GM19452 (cell line): Measurements from ENCODE around the gene SOX1.

ENCODE experiments used
- ATAC-seq: cut with Tn5 transposase; IDR thresholded peaks from one replicate; pipeline ENCODE4 v1.9.1; 2021; ENCODE audit not compliant: unreplicated experiment

Gene SOX1

DNA sequence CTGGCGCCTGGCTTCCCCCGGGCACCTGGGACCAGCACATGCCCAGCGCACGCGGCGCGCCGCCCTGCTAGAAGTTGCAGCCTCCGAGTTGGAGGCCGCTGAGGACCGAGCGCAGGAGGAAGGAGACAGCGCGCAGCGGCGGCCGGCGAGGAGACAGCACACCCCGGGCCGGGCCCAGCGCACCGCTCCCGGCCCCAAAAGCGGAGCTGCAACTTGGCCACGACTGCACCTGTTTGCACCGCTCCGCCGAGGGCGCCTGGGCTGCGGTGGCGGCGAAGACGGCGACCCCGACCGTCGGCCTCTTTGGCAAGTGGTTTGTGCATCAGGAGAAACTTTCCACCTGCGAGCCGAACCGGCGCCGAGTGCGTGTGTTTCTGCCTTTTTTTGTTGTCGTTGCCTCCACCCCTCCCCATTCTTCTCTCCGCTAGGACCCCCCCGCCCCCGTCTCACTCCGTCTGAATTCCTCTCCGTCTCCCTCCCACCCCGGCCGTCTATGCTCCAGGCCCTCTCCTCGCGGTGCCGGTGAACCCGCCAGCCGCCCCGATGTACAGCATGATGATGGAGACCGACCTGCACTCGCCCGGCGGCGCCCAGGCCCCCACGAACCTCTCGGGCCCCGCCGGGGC is at the start of gene SOX1:
SOX1 (plus strand) TSS at position 34 of the 626 bp plus-strand sequence; CDS start at position 544, 510 bp downstream.
- no peak for ATAC-seq

DNA sequence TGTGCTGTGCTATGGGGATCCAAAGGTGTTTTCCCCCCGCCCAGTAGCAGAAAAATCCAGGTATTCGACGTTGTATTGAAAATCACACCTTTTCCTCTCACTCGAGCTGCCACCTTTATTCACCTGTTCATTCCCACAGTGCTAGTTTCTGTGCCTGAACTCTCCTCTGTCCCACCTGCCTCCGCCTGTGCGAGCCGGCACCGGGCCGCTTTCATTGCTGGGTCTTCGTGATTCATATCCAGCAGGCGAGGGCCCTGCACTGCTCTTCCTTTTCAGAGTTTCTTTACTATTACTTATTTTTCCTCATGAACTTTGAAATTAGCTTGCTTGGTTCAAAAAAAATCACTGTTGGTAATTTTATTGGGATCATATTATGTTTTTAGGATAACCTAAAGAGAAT is 42.4 kb upstream of the SOX1 start:
- ATAC-seq, result no peak

DNA sequence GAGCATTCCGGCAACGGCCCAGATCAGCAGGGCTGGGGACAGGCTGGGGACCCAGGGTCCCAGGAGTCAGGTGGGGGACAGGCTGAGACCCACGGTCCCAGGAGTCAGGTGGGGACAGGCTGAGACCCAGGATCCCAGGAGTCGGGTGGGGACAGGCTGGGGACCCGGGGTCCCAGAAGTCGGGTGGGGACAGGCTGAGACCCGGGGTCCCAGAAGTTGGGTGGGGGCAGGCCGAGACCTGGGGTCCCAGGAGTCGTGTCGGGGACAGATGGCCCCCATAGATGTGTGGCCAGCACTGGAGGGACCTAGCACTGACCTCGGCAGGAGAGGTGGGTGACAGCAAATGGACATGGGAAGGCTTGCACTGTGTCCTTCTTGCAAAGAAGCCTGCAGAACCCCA is 39.7 kb upstream of the SOX1 start:
- no peak for ATAC-seq

DNA sequence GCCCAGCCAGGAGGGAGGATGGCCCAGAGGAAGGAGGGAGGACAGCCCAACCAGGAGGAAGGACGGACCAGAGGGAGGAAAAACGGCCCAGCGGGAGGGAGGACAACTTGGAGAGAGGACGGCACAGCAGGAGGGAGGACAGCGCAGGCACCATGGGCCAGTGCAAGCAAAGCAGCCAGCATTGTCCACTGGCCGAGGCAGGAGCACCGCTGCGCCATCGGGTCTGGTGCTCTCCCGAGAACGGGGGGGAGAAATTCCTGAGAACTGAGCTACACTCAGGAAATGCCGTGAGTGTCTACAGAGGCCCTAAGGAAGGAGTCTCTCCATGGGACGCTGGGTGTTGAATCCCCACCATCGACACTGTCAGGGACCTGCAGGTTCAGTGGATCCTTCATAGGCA is 38.5 kb upstream of the SOX1 start:
- no peak for ATAC-seq

DNA sequence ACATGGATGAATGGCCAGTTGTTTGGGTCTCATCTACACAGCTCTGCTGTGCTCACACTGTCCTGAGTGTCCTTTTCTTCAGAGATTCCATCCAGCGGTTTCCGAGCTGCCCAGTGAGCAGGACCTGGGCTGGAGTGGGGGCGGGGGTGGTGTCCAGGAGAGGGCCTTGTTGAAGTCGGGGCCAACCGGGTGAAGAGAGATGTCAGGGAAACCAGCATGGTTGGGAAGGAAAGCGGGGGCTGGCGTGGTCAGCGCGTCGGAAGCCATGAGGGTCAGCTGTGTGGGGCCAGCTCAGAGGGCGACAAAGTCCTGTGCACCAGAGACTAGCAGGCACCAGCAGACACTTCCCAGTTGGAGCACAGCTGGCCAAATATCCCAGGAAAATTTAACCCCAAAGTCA is 37.8 kb upstream of the SOX1 start:
- ATAC-seq, result no peak

DNA sequence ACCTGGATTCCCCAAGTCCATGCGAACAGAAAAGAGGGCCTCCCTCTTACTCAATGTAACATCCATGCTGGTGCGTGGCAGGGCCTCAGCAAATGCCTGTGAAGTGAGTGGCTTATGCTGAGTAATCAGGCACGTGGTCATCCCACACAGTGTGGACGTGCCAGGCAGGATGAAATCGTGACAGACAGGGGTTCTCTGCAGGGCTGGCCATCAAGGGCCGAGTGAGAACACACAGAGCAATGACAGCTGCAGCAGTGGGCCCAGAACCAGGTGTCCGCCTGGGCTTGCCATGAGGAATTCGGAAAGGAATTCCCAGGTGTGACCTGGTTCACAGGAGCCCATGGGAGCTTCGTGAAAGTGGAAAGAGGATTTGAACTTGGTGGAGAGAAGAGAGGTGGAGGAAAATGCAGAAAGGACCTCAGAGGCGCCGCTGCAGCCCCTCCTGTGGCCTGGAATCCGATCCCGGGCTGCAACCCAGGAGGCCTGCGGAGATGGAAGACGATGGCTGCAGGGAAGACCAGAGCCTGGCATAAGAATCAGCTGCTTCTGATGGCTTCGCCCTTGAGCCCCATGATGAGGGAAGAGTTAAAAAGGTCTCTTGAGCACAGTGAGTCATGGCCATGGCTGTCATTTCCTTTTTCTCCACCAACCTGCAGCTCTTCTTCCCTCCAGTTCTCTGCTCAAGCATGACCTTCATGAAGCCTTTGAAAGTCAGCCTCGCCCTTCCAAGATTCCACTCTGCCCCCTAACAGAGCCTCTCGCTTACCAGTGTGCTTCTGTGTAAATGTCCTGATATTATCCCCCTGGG is 34.6 kb upstream of the SOX1 start:
- ATAC-seq, result no peak

DNA sequence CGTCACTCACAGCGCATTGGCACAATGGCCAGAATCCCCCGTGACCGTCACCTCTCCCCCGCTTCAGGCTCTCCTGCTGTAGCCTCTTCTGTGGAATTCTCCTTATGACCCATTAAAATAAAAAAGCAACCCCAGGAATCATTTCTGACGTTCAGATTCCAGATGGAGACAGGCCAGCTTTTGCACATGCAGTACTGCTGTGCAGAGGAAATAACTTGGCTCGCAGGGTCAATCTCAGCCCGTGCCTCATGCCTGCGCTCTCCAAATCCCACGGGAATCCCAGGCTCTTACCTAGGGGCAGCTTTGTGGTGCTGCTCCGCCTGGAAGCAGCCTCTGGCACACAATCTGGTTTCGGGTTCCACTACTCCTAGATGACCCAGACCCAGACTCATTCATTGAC is 32.7 kb upstream of the SOX1 start:
- ATAC-seq, result no peak

DNA sequence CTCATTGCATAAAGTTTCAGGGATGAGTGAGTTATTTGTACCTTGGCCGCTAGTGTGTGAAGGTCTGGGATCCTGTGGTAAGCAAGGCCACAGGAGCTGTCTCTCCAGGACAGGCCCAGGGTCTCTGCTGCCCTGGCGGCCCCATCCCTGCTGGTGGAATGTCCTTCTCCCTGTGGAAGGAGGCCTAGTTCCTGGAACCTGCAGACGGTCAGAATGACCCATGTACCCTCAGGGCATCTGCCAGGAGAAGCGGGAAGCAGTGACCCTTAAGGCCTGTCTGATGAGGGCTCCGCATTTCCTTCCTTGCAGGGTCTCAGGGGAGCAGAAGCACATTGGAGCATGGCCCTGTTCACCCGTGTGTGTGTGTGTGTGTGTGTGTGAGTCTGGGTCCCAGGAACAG is 32.1 kb upstream of the SOX1 start:
- ATAC-seq, result no peak

DNA sequence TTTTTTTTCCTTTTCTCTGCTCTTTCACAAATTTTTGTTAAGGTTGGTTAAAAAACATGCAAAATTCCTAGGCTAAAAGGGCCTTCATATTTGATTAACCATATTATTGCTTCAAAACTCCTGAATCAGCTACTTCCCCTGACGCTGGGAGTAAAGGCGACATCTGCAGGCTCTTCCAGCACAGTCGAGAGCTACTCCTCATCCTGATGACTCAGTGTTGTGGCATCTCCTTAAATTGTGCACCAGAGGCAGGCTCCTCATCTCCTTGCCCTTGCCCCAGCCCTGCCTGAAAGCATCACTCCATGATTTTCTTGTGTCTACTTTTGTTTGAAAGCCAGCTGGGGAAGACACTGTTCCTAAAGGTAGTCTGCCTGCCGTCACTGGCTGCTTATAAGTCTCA is 24.5 kb upstream of the SOX1 start:
- no peak for ATAC-seq

DNA sequence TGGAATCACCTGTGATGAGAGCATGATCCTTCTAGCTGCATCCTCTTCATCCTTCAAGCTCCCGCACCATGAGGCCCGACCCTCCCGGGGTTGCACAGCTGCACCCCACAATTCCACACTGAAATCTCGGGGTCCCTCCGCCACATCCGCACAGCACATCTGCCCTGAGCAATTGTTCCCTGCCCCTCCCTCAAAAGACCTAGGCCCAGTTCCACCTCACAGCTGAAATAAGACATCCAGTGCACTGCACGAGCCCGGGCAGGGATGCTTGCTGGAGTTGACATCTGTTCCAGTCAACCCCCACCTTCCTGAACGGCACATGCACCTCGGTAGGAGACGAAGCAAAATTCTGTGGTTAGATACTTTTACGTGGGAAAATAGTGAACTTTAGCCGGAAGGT is 14.7 kb upstream of the SOX1 start:
- ATAC-seq, result no peak

DNA sequence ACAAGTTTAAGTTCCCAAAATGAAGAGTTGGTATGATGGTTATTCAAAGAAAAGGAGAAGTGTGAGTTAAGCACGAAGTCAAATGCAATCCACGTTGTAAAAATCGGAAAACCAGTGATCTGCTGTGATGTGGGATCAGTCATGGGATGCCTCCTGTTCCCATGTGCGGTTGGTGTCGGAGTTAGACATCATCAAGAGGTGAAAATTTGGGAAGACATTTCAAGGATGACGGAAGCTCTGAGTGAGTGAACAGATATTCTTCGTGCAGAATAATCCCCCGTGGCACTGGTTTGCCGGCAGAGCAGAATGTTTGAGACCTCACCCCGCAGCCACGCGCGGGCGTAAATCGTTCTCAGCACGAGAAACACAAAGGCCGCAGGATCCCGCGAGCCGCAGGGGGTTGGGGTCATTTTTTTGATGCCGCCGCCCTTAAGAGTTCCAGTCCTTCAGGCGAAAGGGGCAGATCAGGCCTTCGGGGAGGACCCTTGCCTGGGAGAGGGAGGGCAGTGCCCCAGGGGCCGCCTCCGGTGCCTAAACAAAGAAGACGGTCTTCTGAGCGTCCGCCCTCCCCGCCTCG is 13.7 kb upstream of the SOX1 start:
- ATAC-seq, result no peak

DNA sequence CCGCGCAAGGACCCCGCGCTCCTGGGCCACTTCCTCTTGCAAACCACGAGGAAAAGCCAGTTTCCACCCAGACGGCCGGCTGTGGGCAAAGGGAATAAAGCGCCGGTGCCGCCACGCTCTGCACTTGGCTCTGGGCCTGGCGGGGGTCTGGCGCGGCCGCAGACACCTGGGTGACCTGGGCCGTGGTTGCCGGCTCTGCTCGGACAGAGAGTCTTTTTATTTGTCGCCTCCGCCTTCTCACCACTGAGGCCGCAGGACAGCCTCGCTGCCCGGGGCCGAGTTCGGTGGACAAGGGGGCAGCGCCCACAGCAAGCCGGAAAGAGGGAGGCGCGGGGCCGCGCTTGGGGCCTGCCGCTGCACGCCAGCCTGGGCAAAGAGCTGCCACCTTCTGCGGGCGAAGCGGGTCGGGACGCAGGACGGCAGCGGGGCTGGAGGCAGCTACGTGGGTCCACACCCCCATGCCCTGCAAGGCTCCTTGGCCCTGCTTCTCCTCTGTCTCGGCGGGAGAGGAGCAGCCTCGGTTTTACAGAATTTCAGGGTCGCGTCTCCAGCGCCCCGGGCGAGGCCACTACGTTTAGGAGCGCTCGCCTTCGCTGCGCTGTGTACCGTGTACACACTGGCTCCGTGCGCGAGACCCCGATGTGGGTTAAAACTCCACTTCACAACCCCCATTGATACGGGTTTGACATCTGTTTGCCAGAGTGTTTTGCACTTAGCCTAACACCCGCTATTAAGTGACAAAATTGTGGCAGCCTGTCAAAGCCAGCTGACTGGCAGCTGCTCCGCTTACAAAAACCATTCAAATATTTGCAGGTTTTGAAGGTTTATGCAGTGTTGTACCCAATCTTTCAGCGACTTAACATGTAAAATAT is 13.0 kb upstream of the SOX1 start:
- ATAC-seq, result no peak

DNA sequence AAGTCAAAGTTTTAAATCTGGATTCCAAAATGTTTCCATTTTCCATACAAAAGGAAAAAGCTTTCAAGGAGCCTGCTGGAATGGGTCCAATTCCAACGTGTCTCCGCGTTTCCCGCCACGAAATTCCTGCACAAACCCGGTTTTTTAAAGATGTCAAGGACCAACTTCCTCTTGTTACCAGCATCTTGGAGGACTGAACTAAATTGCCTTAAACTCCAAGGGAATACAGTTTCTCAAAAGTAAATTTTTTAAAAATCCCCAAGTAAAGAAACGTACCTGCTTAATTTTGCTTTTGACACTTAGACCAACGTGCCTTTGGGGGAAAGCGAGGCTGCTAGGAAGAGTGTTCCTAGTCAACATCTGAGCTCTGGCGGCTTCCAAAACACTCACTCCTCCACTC is 12.3 kb upstream of the SOX1 start:
- no peak for ATAC-seq

DNA sequence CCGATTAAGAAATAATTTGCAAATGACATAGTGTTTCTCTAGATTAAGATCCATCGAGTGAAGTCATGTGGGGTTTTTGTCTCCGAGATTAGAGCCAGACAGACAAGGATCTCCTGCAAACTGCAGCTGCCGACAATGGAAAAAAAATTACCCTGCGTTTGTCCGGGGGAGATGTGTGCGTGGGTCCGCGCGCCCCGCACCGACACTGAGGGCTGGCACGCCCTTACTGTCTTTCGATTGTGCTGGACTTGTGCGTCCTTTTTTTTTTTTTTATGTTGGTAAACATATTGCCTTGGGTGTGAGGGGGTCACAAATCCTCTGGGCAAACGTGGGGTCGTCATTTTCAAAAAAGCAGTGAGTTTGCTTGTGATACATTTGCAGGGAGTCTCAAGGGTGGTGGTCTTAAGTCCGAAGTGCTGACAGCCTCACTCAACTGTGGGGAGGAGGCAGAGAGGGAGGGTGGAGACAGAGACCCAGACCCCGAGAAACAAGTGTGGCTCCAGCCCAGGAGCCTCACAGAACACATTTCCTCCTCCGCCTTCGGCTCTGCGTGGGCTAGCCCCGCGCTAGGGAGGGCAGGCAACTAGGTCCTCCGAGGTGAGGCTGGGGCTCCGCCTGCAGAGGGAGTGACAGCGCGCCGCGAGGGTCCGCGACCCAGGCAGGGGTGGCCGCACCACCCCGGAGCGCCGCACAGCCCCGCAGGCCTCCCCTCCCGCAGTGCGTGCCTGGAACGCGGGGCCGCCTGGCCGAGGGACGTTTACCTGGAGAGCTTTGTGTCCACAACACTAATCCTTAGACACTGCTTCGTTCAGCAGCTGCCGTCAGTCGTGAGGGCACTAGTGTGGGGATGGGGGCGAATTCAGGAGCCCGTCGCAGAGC is 11.7 kb upstream of the SOX1 start:
- no peak for ATAC-seq

DNA sequence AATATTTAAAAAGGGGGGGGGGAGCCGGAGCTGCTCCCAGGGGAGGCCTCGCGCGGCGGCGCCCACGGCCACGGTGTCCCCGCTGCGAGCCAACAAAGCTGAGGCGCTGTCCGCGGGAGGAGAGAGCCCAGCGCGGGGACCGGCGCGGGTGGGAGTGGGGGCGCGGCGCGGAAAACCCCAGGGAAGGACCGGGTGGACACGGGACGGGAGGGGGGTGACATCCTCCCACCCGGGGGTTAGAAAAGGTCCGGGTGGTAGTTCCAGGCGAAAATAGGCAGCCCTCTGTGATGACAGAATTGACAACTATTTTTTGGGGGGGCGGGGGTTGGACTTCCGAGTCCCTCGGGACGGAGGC is 11.1 kb upstream of the SOX1 start:
- no peak for ATAC-seq

DNA sequence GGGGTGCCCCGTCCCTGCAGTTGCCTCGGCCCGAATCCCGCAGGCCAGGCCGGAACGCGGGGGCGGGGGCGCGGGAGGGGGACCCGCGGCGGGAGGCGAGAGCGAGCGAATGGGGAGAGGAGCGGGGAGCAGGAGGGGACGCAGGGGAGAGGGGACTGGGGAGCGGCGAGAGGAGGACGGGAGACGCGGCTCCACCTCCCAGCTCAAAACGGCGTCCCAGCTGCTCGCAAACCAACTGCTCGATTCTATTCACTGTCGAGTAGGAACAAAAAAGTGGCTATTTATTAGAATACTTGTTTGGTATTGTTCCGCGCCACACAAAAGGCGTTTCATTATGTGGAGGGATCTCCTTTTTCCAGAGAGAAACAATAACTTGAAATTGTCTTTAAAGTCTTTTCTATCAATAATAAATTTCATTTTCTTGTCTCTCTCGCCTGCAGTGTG is 10.6 kb upstream of the SOX1 start:
- no peak for ATAC-seq

DNA sequence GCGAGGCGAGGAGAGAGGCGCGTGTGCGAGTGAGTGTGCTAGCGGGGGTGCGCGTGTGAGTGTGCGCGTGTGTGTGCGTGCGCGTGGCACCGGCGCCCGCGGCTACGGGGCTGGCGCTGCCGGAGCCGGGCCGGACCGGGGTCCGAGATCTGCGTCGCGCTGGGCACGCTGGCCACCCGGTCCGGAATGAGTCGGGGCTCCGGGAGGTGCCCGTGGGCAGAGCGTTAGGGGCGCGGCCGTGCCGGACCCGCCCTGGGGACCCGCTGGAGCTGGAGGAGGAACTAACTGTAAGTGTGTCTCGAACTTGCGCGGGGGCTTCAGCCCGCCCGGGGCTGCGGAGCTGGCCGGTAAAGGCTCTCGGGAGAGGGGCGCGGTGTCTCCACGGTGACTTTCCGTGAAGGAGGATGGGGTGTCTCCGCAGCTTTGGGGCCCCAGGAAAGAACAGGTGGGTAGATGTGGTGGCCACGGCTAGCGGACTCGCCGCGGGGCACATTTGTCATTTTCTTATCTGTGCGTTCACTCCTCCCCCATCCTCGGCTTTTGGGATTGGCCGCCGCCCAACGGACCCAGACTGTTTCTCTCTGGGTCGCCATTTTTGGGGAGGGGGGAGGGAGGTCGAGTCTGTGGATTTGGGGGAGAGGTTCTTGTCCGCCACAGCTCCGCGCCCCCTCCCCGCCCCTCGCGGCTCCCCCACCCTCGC is 10.1 kb upstream of the SOX1 start:
- ATAC-seq, result no peak

DNA sequence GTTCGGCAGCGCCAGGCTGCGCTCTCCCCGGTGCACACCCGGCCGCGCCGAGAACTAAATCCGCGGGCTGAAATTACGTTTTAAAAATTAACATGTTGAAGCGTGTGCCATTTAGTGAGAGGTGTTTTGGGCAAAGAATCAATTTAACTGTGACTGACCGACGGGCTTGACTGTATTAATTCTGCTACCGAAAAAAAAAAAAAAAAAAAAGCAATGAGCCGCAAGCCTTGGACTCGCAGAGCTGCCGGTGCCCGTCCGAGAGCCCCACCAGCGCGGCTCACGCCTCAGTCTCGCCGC is 9.6 kb upstream of the SOX1 start:
- ATAC-seq, result no peak

DNA sequence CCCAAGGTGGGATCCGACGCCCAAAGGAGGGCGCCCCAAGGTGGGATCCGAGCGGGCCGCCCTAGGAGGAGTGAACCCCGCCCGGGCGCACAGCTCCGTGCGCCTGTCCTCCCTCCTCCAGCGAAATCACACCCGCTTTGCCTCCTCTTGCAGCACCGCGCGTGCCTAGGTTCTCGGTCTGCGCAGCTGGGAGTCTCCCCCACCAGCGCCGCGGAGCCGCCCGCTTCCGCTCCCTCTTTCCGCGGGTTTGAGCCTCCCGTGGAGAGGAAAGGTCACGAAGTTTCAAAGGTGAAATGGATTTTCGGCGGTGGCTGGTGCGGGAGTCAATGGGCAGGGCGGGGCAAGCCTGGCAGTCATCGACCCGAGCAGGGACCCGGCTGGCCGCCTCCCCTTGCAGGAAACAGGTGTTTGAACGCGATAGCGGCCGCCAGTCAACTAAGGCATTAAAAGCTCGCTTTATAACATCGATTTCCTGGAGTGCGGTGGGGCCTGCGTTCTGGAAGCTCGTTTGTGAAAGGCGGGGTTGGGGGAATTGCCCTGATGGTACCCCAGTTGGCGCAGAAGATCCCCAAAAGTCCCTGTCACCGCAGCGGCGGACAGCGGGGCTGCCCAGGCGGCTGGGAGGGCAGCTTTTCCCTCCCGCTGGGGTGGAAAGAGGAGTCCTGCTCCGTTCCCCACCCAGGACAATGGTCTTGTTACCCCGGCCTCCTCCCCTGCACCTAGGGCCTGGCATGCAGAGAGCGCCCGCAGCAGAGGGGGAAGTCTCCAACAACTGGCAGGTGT is 9.0 kb upstream of the SOX1 start:
- ATAC-seq, result no peak
